Endothelial cell of umbilical vein (primary cell): ENCODE measurements around the gene CDC5L. TPM values are rescaled to one million over a fixed set of nuclear protein-coding genes. Genes with fewer than 3 reads are reported as not detected.

Source experiments
- BruUV-seq: library from RNA; stranded (reverse); fragments of 400-500 nt; replicated peaks from 2 replicates; lab custom pipeline; 2021; lab: Mats Ljungman, UMichigan
- CTCF ChIA-PET: fragments of 300-600, 350-600 bp; sonication (Branson Sonifier 250); formaldehyde crosslinking; loops from one replicate; lab custom pipeline; 2021; ENCODE audit warnings: antibody characterized with exemption, inconsistent platforms; lab: Charles Lee
- POLR2A ChIA-PET: fragments of 300-600, 350-600 bp; sonication (Branson Sonifier 250); formaldehyde crosslinking; loops from one replicate; lab custom pipeline; 2021; ENCODE audit warnings: antibody characterized with exemption, inconsistent platforms; lab: Charles Lee
- DNase-seq: peaks from one replicate; pipeline ENCODE4 v3.0.0-alpha.2; 2011; ENCODE audit warnings: low read depth, low spot score
- FAIRE-seq: peaks from 2 replicates; lab custom pipeline; 2011; peaks lifted over from hg19 to GRCh38; lab: Jason Lieb, UNC
- H2AFZ ChIP-seq: 2 replicates; pipeline ENCODE4 v1.6.0; 2012; ENCODE audit warnings: low read depth, low read length, control low read depth, inconsistent platforms
- H3K27ac ChIP-seq: 2 replicates; pipeline ENCODE4 v1.5.1; 2011; ENCODE audit warnings: low read depth, mild to moderate bottlenecking, control low read depth, low read length, moderate library complexity; ENCODE audit not compliant: insufficient read depth
- H3K27me3 ChIP-seq, 2 experiments: 2 replicates each; pipeline versions ENCODE4 v1.6.0 to v1.6.1; 2011; ENCODE audit warnings: low read length in 2 of 2, mixed read lengths in 1 of 2; ENCODE audit not compliant: control insufficient read depth in 2 of 2, insufficient read depth in 2 of 2
- H3K36me3 ChIP-seq, 2 experiments: 2 replicates in 1 of 2; 3 replicates in 1 of 2; pipeline ENCODE4 v1.5.1; 2011; ENCODE audit warnings: low read length in 2 of 2, mild to moderate bottlenecking in 1 of 2, moderate library complexity in 1 of 2; ENCODE audit not compliant: control insufficient read depth in 2 of 2, insufficient read depth in 2 of 2; ENCODE audit errors: extremely low read depth in 1 of 2
- H3K4me1 ChIP-seq: 3 replicates; pipeline ENCODE4 v1.5.1; 2011; ENCODE audit warnings: mild to moderate bottlenecking, low read length; ENCODE audit not compliant: control insufficient read depth, insufficient read depth; ENCODE audit errors: extremely low read depth
- H3K4me2 ChIP-seq: 2 replicates; pipeline ENCODE4 v1.6.1; 2011; ENCODE audit warnings: low read length, control low read depth, mixed read lengths; ENCODE audit not compliant: insufficient read depth
- H3K4me3 ChIP-seq, 3 experiments: fragments of 200-600 bp in 1 of 3; sonication (generic), shearing (Covaris generic) in 1 of 3; replicated peaks in 1 of 3; 2 replicates each; pipeline ENCODE4 v1.5.1; 2011 to 2016; ENCODE audit warnings: control low read depth in 3 of 3, low read length in 3 of 3, mild to moderate bottlenecking in 2 of 3, inconsistent platforms in 1 of 3, low read depth in 1 of 3, moderate library complexity in 1 of 3; ENCODE audit not compliant: insufficient read depth in 1 of 3
- H3K79me2 ChIP-seq: 2 replicates; pipeline ENCODE4 v1.6.0; 2012; ENCODE audit warnings: low read length, inconsistent platforms; ENCODE audit not compliant: control insufficient read depth, insufficient read depth
- H3K9ac ChIP-seq: replicated peaks from 2 replicates; pipeline ENCODE3; 2011; ENCODE audit warnings: low read length, control low read depth; ENCODE audit not compliant: insufficient read depth; ENCODE audit errors: extremely low read depth
- H3K9me1 ChIP-seq: replicated peaks from 3 replicates; pipeline ENCODE4 v1.6.0; 2011; ENCODE audit warnings: mild to moderate bottlenecking, low read length; ENCODE audit not compliant: control insufficient read depth, insufficient read depth; ENCODE audit errors: extremely low read depth
- H3K9me3 ChIP-seq: replicated peaks from 2 replicates; pipeline ENCODE4 v1.5.1; 2012; ENCODE audit warnings: low read length, inconsistent platforms; ENCODE audit not compliant: control insufficient read depth, insufficient read depth
- H4K20me1 ChIP-seq: replicated peaks from 2 replicates; pipeline ENCODE3; 2011; ENCODE audit warnings: mild to moderate bottlenecking, low read length; ENCODE audit not compliant: control insufficient read depth, insufficient read depth; ENCODE audit errors: extremely low read depth
- EZH2 ChIP-seq: IDR thresholded peaks from 2 replicates; pipeline ENCODE4 v1.6.1; 2012; ENCODE audit warnings: borderline replicate concordance, low read depth, mild to moderate bottlenecking, moderate library complexity, low read length, inconsistent platforms; ENCODE audit not compliant: severe bottlenecking
- FOS ChIP-seq: IDR thresholded peaks from 2 replicates; pipeline ENCODE4 v1.6.1; 2011; ENCODE audit warnings: mild to moderate bottlenecking, low read length, moderate library complexity, borderline replicate concordance; ENCODE audit not compliant: insufficient read depth
- GATA2 ChIP-seq: IDR thresholded peaks from 2 replicates; pipeline ENCODE4 v1.7.0; 2011; ENCODE audit warnings: low read depth, mild to moderate bottlenecking, moderate library complexity, mixed read lengths, low read length; ENCODE audit not compliant: insufficient read length, insufficient read depth
- JUN ChIP-seq: IDR thresholded peaks from 2 replicates; pipeline ENCODE4 v1.6.1; 2011; ENCODE audit warnings: borderline replicate concordance, low read depth; ENCODE audit not compliant: insufficient read length, insufficient read depth
- MYC ChIP-seq: IDR thresholded peaks from one replicate; pipeline ENCODE4 v1.6.1; 2011; ENCODE audit warnings: mild to moderate bottlenecking, low read depth, low read length
- POLR2A ChIP-seq: IDR thresholded peaks from 2 replicates; pipeline ENCODE4 v1.6.1; 2012; ENCODE audit warnings: low read depth, mild to moderate bottlenecking, control low read depth, low read length
- POLR2AphosphoS5 ChIP-seq: IDR thresholded peaks from 2 replicates; pipeline ENCODE4 v1.6.1; 2012; ENCODE audit warnings: low read depth, mild to moderate bottlenecking, control low read depth, low read length, moderate library complexity; ENCODE audit not compliant: insufficient read depth
- dilution Hi-C: fragments of 300-500 bp; cut with MboI; formaldehyde crosslinking; loops from one replicate; pipeline ENCODE4 v1.15.0; 2019; ENCODE audit warnings: low sequenced_read_pairs; ENCODE audit not compliant: extremely low pct_ligation_motif_present
- intact Hi-C: fragments of 100-400 bp; cut with micrococcal nuclease; formaldehyde crosslinking; loops from one replicate; pipeline ENCODE4 v1.10.0; 2022
- polyA plus RNA-seq, 4 experiments: library from polyadenylated mRNA; depleted of rRNA in 3 of 4; stranded (reverse) in 3 of 4; unstranded in 1 of 4; fragments of >200 nt; gene quantifications; 2 replicates each; pipeline versions ENCODE4 v1.2.1 to v1.2.3, GENCODE V29; 2011 to 2012; ENCODE audit warnings: missing spikeins in 1 of 4
- total RNA-seq: library from RNA; stranded (reverse); gene quantifications from 2 replicates; pipeline ENCODE4 v1.2.3, GENCODE V29; 2021
- TF ChIP-seq, protein P1 (sequence below): IDR thresholded peaks from 2 replicates; pipeline ENCODE4 v1.6.1; 2011; ENCODE audit not compliant: insufficient read depth, insufficient read length
- TF ChIP-seq, protein P2 (sequence below), 2 donors: IDR thresholded peaks; 1 replicate in 1 of 2; 2 replicates in 1 of 2; pipeline ENCODE4 v1.5.1; 2011; ENCODE audit warnings: low read length in 2 of 2, mild to moderate bottlenecking in 2 of 2, moderate library complexity in 2 of 2, control low read depth in 1 of 2, inconsistent platforms in 1 of 2, low read depth in 1 of 2; ENCODE audit not compliant: insufficient read depth in 1 of 2; ENCODE audit errors: extremely low read depth in 1 of 2

The CDC5L gene
- total and polyA plus RNA-seq, 2 donors (not counting 3 experiments of a cell fraction or from before 2014, with no cell fraction given) = 6.9 to 24.6 TPM

DNA sequence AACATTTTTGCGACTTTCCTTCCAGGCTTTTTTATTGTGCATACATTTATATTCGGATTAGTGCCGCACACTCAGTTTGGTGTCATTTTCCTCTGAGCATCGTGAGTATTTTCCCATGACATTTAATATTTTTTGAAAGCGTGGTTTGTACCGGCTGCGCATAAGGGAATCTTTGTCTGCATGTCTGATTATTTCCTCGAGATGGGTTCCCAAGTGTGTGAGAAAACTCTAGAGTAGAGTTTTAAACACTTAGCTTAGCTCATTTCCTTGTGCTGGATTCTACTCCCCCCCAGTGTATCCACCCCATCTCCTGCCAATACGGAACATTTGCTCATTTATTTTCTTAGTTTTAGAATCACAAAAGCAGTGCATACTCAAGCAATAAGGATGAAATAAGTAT lies 94.3 kb downstream of the CDC5L start:
- H3K79me2 ChIP-seq = no peaks in the 10 kb centered on the region
- H3K27ac ChIP-seq = no peak overlapping the region
- H3K36me3 ChIP-seq = no peaks in the 10 kb centered on the region
- no peaks in the 10 kb centered on the region for H3K4me1 ChIP-seq
- no peak overlapping the region for H3K9ac ChIP-seq
- ChIA-PET CTCF (no interaction called here), POLR2A (no interaction called here)
- H3K9me1 ChIP-seq = no peaks in the 10 kb centered on the region
- intact Hi-C loops (no loop called here), dilution Hi-C loops (no loop called here)
- no peak overlapping the region for H3K4me3 ChIP-seq
- no peak for FAIRE-seq
- H3K27me3 ChIP-seq = peaks cover 0 to 2% of the 10 kb centered on the region in 2 experiments
- no peaks in the 10 kb centered on the region for H3K9me3 ChIP-seq
- H3K4me2 ChIP-seq = no peak overlapping the region
- no peaks in the 10 kb centered on the region for H4K20me1 ChIP-seq
- no peak overlapping the region for H2AFZ ChIP-seq
- DNase-seq = no peak
- no TSS peak for BruUV-seq
- TF ChIP-seq, protein P1, sequence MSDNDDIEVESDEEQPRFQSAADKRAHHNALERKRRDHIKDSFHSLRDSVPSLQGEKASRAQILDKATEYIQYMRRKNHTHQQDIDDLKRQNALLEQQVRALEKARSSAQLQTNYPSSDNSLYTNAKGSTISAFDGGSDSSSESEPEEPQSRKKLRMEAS = no peak
- no peak for TF ChIP-seq FOS
- TF ChIP-seq POLR2AphosphoS5 = no peak
- no peak for TF ChIP-seq MYC

DNA sequence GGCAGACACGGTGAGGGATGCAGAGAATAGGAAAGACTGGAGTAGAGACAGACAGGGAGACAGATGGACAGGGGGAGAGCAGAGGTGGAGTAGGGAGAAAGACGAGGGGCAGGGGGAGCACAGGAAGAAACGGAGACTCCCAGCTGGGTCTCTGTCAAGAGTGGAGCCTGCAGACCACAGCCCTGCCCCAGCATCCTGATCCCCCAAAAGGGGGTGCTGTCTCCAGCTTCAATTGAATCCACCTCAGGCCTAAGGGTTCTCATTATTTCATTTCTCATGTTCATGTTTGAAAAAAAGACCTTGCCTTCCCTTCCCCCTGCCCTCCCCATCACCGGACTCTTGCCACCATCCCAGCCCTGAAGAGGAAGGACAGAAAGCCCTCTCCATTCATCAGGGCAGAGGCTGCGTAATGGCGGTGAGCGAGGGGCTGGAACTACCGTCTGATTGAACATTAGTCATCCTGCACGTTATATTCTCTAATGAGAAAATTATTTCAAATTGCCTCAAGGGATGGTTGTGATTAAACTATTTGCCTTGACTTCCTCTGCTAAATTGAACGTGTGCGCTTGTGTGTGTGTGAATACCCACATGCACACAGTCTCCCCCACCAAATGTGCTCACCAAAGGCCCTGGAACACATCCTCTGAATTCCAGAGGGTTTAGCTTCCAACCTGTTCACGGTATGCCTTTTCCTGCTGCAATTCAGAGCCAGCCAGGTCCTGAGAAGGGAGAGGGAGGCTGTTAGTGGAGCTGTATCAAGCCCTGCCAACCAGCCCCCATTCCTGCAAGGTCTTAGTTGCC lies 98.3 kb downstream of the CDC5L start:
- no peak overlapping the region for H3K9ac ChIP-seq
- intact Hi-C loops (no loop called here), dilution Hi-C loops (no loop called here)
- POLR2A ChIA-PET = no interaction called here
- CTCF ChIA-PET = interaction anchor here (0.9 to 7.8 kb wide), 3 partner anchors 10 to 32 kb away, joined by 3 to 110 read pairs (median 9); no protein-coding TSS in a partner anchor
- no TSS peak for BruUV-seq
- no peaks in the 10 kb centered on the region for H3K79me2 ChIP-seq
- DNase-seq (no peak), FAIRE-seq (no peak)
- TF ChIP-seq POLR2AphosphoS5 (no peak), POLR2A (no peak), JUN (no peak), GATA2 (no peak), EZH2 (no peak), MYC (no peak), FOS (no peak)
- TF ChIP-seq, protein P1 = no peak
- TF ChIP-seq, protein P2, sequence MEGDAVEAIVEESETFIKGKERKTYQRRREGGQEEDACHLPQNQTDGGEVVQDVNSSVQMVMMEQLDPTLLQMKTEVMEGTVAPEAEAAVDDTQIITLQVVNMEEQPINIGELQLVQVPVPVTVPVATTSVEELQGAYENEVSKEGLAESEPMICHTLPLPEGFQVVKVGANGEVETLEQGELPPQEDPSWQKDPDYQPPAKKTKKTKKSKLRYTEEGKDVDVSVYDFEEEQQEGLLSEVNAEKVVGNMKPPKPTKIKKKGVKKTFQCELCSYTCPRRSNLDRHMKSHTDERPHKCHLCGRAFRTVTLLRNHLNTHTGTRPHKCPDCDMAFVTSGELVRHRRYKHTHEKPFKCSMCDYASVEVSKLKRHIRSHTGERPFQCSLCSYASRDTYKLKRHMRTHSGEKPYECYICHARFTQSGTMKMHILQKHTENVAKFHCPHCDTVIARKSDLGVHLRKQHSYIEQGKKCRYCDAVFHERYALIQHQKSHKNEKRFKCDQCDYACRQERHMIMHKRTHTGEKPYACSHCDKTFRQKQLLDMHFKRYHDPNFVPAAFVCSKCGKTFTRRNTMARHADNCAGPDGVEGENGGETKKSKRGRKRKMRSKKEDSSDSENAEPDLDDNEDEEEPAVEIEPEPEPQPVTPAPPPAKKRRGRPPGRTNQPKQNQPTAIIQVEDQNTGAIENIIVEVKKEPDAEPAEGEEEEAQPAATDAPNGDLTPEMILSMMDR (IDR thresholded peaks at IDR 0.05; ENCODE audit: extremely low read depth in 1 of 2, insufficient read depth in 1 of 2, low read depth in 1 of 2, low read length in 2 of 2) = no peak
- no peak overlapping the region for H2AFZ ChIP-seq
- no peak overlapping the region for H3K4me3 ChIP-seq
- no peaks in the 10 kb centered on the region for H4K20me1 ChIP-seq
- H3K9me1 ChIP-seq = no peaks in the 10 kb centered on the region
- peaks cover 11% of the 10 kb centered on the region for H3K4me1 ChIP-seq
- no peaks in the 10 kb centered on the region for H3K9me3 ChIP-seq
- no peak overlapping the region for H3K4me2 ChIP-seq
- H3K27ac ChIP-seq = no peak overlapping the region
- no peaks in the 10 kb centered on the region for H3K27me3 ChIP-seq
- no peaks in the 10 kb centered on the region for H3K36me3 ChIP-seq
